Activated gamma-delta T cell (primary cell): Measurements from ENCODE around the gene F12.

Source experiments
- DNase-seq: peaks from one replicate; lab custom pipeline; 2025; lab: John Stamatoyannopoulos, UW

The F12 gene

GRCh38 chr5:177355162-177355867, 54.0 kb downstream of the F12 start:
- DNase-seq = no peak

- DNase-seq = no peak
Measured at GRCh38 chr5:177354711-177355110, 54.7 kb downstream of the F12 start.

DNA sequence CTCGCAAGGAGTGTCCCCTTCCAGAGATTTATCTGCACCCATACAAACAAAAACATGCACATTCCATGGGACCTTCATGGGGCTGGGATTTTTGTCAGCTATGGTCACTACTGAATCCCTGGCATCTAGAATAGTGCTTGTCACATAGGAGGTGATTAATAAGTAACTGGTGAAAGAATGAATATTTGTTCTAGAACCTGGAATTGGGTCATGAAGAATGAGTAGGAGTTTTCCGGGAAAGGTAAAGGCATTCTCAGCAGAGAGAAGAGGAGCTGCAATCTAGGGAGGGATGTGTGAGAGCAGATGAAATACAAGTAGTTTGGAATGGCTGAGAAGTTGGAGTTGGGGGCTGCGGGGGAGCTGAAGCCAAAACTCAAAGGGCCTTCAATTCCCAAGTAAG, 55.1 kb downstream of the F12 start:
- no peak for DNase-seq

DNA sequence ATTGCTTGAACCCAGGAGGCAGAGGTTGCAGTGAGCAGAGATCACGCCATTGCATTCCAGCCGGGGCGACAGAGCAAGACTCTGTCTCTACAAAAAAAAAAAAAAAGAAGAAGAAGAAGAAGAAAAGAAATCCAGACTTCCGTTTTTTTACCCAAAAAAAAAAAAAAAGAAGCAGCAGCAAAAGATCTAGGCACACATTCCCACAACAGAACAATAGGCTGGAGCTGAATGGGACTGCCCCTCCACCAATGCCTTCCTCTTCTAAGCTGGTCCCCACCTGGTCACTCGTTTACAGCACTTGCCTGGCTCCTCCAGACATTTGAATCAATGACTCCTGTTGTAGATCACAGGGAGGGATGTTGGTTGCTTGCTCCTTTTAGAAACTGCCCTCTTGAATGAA, 56.3 kb downstream of the F12 start:
- DNase-seq = no peak
